Smooth muscle cell (in vitro differentiated cells): ENCODE data around the gene PCNX3. TPM values are rescaled to one million over a fixed set of nuclear protein-coding genes. Genes with fewer than 3 reads are reported as not detected.

Experiments
- DNase-seq: peaks from one replicate; lab custom pipeline; 2025; ENCODE audit not compliant: unreplicated experiment; lab: John Stamatoyannopoulos, UW
- H2AFZ ChIP-seq: fragments of 200-600 bp; sonication (generic); 2 replicates; pipeline ENCODE4 v1.6.0; 2016; ENCODE audit warnings: antibody characterized with exemption, low read depth, mild to moderate bottlenecking
- H3F3A ChIP-seq: fragments of 200-600 bp; sonication (generic); 2 replicates; pipeline ENCODE4 v1.6.0; 2017; ENCODE audit warnings: antibody characterized with exemption, low read depth
- H3K27ac ChIP-seq: fragments of 200-600 bp; sonication (generic); 2 replicates; pipeline ENCODE4 v1.5.1; 2016; ENCODE audit warnings: low read depth, mild to moderate bottlenecking
- H3K27me3 ChIP-seq: fragments of 200-600 bp; sonication (generic); 2 replicates; pipeline ENCODE4 v1.6.1; 2016; ENCODE audit warnings: low read depth, mild to moderate bottlenecking
- H3K36me3 ChIP-seq: fragments of 200-600 bp; sonication (generic); 2 replicates; pipeline ENCODE4 v1.5.1; 2016; ENCODE audit warnings: low read depth
- H3K4me1 ChIP-seq: fragments of 200-600 bp; sonication (generic); 2 replicates; pipeline ENCODE4 v1.5.1; 2016; ENCODE audit warnings: low read depth
- H3K4me2 ChIP-seq: fragments of 200-600 bp; sonication (generic); 2 replicates; pipeline ENCODE4 v1.6.0; 2016; ENCODE audit warnings: mild to moderate bottlenecking
- H3K4me3 ChIP-seq: fragments of 200-600 bp; sonication (generic); 2 replicates; pipeline ENCODE4 v1.5.1; 2016; ENCODE audit warnings: mild to moderate bottlenecking
- H3K79me2 ChIP-seq: fragments of 200-600 bp; sonication (generic); 2 replicates; pipeline ENCODE4 v1.6.0; 2016; ENCODE audit warnings: low read depth, mild to moderate bottlenecking
- H3K9ac ChIP-seq: fragments of 200-600 bp; sonication (generic); 2 replicates; pipeline ENCODE4 v1.6.0; 2016; ENCODE audit warnings: low read depth
- H3K9me3 ChIP-seq: fragments of 200-600 bp; sonication (generic); replicated peaks from 2 replicates; pipeline ENCODE4 v1.5.1; 2016; ENCODE audit warnings: low read depth
- H4K20me1 ChIP-seq: fragments of 200-600 bp; sonication (generic); 2 replicates; pipeline ENCODE4 v1.6.0; 2016; ENCODE audit warnings: low read depth
- CTCF ChIP-seq: fragments of 200-600 bp; sonication (generic); IDR thresholded peaks from 2 replicates; pipeline ENCODE4 v1.5.1; 2017; ENCODE audit warnings: borderline replicate concordance, mild to moderate bottlenecking, antibody characterized with exemption; ENCODE audit not compliant: insufficient read depth, poor library complexity, severe bottlenecking
- WGBS: methylation state at CpG from one replicate; pipeline ENCODE4 v1.1.7; 2016; ENCODE audit warnings: low lambda C conversion rate; 5-methylcytosine and 5-hydroxymethylcytosine counted together
- polyA plus RNA-seq: library from polyadenylated mRNA; unstranded; fragments of >200 nt; fragmentation: Nextera tagmentation; extraction: Ambion mirVana; gene quantifications from 2 replicates; pipeline ENCODE4 v1.2.1, GENCODE V29; 2016
- total RNA-seq: library from RNA; depleted of rRNA; stranded (reverse); fragments of >200 nt; gene quantifications from 2 replicates; pipeline ENCODE4 v1.2.3, GENCODE V29; 2014

The PCNX3 gene
- total and polyA plus RNA-seq, 2 experiments from 2014 or later, result 17.5 to 18.3 TPM

DNA sequence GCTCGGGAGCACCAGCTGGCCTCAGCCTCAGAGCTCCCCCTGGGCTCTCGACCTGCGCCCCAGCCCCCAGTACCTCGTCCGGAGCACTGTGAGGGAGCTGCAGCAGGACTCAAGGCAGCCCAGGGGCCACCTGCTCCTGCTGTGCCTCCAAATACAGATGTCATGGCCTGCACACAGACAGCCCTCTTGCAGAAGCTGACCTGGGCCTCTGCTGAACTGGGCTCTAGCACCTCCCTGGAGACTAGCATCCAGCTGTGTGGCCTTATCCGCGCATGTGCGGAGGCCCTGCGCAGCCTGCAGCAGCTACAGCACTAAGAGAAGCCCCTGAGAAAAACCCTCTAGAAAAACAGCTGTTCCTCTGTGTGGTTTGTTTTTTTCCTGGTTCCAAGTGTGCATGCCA lies 44.2 kb upstream of the PCNX3 start:
- Histone ChIP-seq H3K27ac (peak overlapping the region; percentile 89), H3K4me3 (peak overlapping the region; percentile 90), H2AFZ (no peak overlapping the region), H3K36me3 (no peaks in the 10 kb centered on the region), H3K9me3 (no peaks in the 10 kb centered on the region), H3K79me2 (peaks cover 52% of the 10 kb centered on the region), H3K27me3 (no peaks in the 10 kb centered on the region), H3K4me1 (peaks cover 32% of the 10 kb centered on the region), H3F3A (peaks cover 23% of the 10 kb centered on the region), H4K20me1 (peaks cover 16% of the 10 kb centered on the region), H3K9ac (peak overlapping the region; percentile 92), H3K4me2 (peak overlapping the region; percentile 87)
- WGBS, result 91% methylated on average over 9 of the region's 9 CpGs
- TF ChIP-seq CTCF, result no peak
- DNase-seq, result no peak

DNA sequence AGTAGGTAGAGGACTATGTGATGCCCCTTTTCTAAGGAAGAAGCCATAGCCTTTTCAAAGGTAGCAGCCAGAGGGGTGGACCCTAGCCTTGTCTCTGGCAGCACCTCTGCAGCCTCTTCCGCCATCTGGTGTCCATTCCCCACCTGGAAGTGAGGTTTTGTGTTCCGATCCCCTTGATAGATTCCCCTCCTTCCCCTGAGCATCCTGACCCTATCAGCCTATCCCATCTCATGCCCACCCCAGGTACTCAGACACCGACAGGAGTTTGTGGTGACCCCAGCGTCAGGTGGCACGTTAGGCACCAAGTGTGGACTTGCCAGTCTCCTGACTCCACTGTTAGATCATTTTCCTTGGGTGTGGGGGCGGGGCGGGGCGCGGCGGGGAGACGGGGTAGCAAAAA lies 43.6 kb upstream of the PCNX3 start:
- peak; percentile 33 for TF ChIP-seq CTCF
- peak overlapping the region; percentile 90 for H3K4me3 ChIP-seq
- no peaks in the 10 kb centered on the region for H3K36me3 ChIP-seq
- peak overlapping the region; percentile 87 for H3K4me2 ChIP-seq
- no peaks in the 10 kb centered on the region for H3K27me3 ChIP-seq
- H2AFZ ChIP-seq, result no peak overlapping the region
- H4K20me1 ChIP-seq, result peaks cover 16% of the 10 kb centered on the region
- no peak for DNase-seq
- no peaks in the 10 kb centered on the region for H3K9me3 ChIP-seq
- H3K9ac ChIP-seq, result peak overlapping the region; percentile 42
- H3K79me2 ChIP-seq, result peaks cover 47% of the 10 kb centered on the region
- 14% methylated on average over 6 of the region's 11 CpGs for WGBS
- peaks cover 33% of the 10 kb centered on the region for H3K4me1 ChIP-seq
- peak overlapping the region; percentile 89 for H3K27ac ChIP-seq
- peaks cover 24% of the 10 kb centered on the region for H3F3A ChIP-seq

GRCh38 chr11:65572356-65573051 lies 43.1 kb upstream of the PCNX3 start, which contains the start of gene FAM89B:
TSS of gene FAM89B (plus strand) at chr11:65572538. CDS start at chr11:65572670, 132 bp downstream.
- Histone ChIP-seq H3K79me2 (peaks cover 41% of the 10 kb centered on the region), H3K4me3 (peak within 1 kb of the TSS; percentile 90), H3K27ac (peak within 1 kb of the TSS; percentile 89), H3K4me2 (peak within 1 kb of the TSS; percentile 87), H2AFZ (no peak within 1 kb of the TSS), H3K4me1 (peaks cover 33% of the 10 kb centered on the region), H3F3A (peaks cover 24% of the 10 kb centered on the region), H3K9me3 (no peaks in the 10 kb centered on the region), H3K36me3 (no peaks in the 10 kb centered on the region), H3K27me3 (no peaks in the 10 kb centered on the region), H4K20me1 (peaks cover 16% of the 10 kb centered on the region), H3K9ac (peak within 1 kb of the TSS; percentile 92)
- TF ChIP-seq CTCF, result no peak
- peak; percentile 54 for DNase-seq
- under 1% methylated on average over 55 of the region's 86 CpGs for WGBS
